Measurements from ENCODE around the gene FRMD4B. TPM values are rescaled to one million over a fixed set of nuclear protein-coding genes. Genes with fewer than 3 reads are reported as not detected.
"Not testable (repeated sequence)": the region's sequence is repeated elsewhere in the genome, so short reads cannot be mapped to it uniquely, and the experiment has no call there.

FRMD4B gene
- total and polyA plus RNA-seq, 4 donors = 16.6 to 96.4 (median 39.0) TPM

DNA sequence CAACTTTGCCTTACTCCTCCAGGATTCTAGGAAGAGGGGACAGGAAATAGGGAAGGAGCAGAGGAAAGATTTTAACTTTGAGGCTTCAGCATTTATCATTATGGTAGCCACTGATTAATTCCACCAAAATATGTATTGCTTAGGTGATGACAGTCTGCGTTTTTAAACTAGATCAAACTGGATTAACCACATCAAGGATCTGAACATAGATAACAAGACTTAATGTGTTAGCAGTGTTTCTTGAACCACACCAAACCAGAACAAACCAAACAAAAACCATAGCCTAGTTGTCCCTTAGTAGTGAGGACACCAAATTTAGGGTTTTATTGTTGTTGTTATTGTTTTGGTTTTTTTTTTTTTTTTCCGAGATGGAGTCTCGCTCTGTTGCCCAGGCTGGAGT, 150.0 kb downstream of the FRMD4B start:
- no peak overlapping the region for H3K27ac ChIP-seq (ENCODE audit: low read depth in 1 of 2, low read length in 1 of 2)

DNA sequence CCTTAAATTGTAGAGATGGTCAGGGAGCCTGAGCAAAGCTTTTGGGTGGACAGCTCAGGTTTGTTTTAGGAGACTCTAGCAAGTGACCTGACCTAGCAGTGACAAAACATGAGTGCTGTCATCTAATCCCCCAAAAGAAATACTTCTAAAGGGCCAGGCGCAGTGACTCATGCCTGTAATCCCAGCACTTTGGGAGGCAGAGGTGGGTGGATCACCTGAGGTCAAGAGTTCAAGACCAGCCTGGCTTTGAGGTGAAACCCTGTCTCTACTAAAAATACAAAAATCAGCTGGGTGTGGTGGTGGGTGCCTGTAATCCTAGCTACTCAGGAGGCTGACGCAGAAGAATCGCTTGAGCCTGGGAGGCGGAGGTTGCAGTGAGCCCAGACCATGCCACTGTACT, 150.7 kb downstream of the FRMD4B start:
- H3K9me3 ChIP-seq (ENCODE audit: control insufficient read depth in 4 of 4, insufficient read depth in 3 of 4, low read length in 3 of 4); H3K4me1 ChIP-seq (ENCODE audit: control insufficient read depth in 5 of 5, insufficient read depth in 5 of 5, low read length in 5 of 5); H3K9ac ChIP-seq (ENCODE audit: insufficient read depth in 1 of 2, low read length in 2 of 2); DNase-seq; H3K27ac ChIP-seq (ENCODE audit: low read depth in 1 of 2, low read length in 1 of 2); H3K27me3 ChIP-seq (ENCODE audit: control insufficient read depth in 3 of 3, insufficient read depth in 3 of 3, low read length in 2 of 3); H3K4me3 ChIP-seq; ATAC-seq (ENCODE audit: insufficient read depth, low FRiP score): not testable (repeated sequence)
- WGBS, 2 donors = 96 to 98% methylated on average over 4 of the region's 4 CpGs
- H3K36me3 ChIP-seq (ENCODE audit: control insufficient read depth in 4 of 4, insufficient read depth in 4 of 4, low read length in 4 of 4) = peaks cover 3 to 15% (median 8%) of the 10 kb centered on the region in 4 donors

More for the DNA sequence above, 150.0 kb downstream of the FRMD4B start:
- TF ChIP-seq, protein P1, sequence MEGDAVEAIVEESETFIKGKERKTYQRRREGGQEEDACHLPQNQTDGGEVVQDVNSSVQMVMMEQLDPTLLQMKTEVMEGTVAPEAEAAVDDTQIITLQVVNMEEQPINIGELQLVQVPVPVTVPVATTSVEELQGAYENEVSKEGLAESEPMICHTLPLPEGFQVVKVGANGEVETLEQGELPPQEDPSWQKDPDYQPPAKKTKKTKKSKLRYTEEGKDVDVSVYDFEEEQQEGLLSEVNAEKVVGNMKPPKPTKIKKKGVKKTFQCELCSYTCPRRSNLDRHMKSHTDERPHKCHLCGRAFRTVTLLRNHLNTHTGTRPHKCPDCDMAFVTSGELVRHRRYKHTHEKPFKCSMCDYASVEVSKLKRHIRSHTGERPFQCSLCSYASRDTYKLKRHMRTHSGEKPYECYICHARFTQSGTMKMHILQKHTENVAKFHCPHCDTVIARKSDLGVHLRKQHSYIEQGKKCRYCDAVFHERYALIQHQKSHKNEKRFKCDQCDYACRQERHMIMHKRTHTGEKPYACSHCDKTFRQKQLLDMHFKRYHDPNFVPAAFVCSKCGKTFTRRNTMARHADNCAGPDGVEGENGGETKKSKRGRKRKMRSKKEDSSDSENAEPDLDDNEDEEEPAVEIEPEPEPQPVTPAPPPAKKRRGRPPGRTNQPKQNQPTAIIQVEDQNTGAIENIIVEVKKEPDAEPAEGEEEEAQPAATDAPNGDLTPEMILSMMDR (IDR thresholded peaks at IDR 0.05; ENCODE audit: control extremely low read depth, extremely low read depth) = no peak
- Histone ChIP-seq H3K27me3 (ENCODE audit: control insufficient read depth in 3 of 3, insufficient read depth in 3 of 3, low read length in 2 of 3) (no peaks in the 10 kb centered on the region), H3K9ac (ENCODE audit: insufficient read depth in 1 of 2, low read length in 2 of 2) (no peak overlapping the region), H3K36me3 (ENCODE audit: control insufficient read depth in 4 of 4, insufficient read depth in 4 of 4, low read length in 4 of 4) (peaks cover 3 to 15% (median 6%) of the 10 kb centered on the region in 4 donors), H3K9me3 (ENCODE audit: control insufficient read depth in 4 of 4, insufficient read depth in 3 of 4, low read length in 3 of 4) (no peaks in the 10 kb centered on the region), H3K4me1 (ENCODE audit: control insufficient read depth in 5 of 5, insufficient read depth in 5 of 5, low read length in 5 of 5) (peaks cover 0 to 7% (median 2%) of the 10 kb centered on the region in 5 donors), H3K4me3 (no peak overlapping the region)
- ATAC-seq (ENCODE audit: insufficient read depth, low FRiP score) = no peak
- DNase-seq = no peak
- WGBS, 2 donors = 74 to 83% methylated on average over 3 of the region's 3 CpGs

DNA sequence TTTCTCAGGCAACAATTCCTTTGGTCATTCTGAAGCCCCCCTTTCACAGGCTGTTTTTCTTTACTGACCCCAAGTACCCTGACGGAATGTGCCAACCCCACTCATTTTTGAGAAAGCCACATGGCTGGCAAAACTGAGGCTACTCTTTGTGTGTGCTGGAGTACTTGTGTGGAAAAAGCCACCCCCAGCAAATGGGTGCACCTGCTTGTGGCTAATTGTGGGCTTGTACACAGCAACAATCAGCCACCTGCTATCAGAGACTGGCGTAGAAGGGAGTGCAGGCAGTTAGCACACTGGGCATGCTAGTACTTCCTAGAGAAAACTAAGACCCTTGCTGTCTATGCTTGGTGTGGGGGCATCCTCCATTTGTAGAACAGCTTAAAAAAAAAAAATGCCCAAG, 153.4 kb downstream of the FRMD4B start:
- DNase-seq = no peak
- no peaks in the 10 kb centered on the region for H3K9me3 ChIP-seq (ENCODE audit: control insufficient read depth in 4 of 4, insufficient read depth in 3 of 4, low read length in 3 of 4)
- ATAC-seq (ENCODE audit: insufficient read depth, low FRiP score) = no peak
- H3K27ac ChIP-seq (ENCODE audit: low read depth in 1 of 2, low read length in 1 of 2) = no peak overlapping the region
- H3K36me3 ChIP-seq (ENCODE audit: control insufficient read depth in 4 of 4, insufficient read depth in 4 of 4, low read length in 4 of 4) = peaks cover 3 to 7% (median 6%) of the 10 kb centered on the region in 4 donors
- TF ChIP-seq, protein P1 (IDR thresholded peaks at IDR 0.05; ENCODE audit: control extremely low read depth, extremely low read depth) = no peak
- 98% methylated on average over 2 of the region's 2 CpGs for WGBS, 2 donors
- no peak overlapping the region for H3K4me3 ChIP-seq
- H3K4me1 ChIP-seq (ENCODE audit: control insufficient read depth in 5 of 5, insufficient read depth in 5 of 5, low read length in 5 of 5) = peaks cover 0 to 7% (median 0%) of the 10 kb centered on the region in 5 donors
- H3K9ac ChIP-seq (ENCODE audit: insufficient read depth in 1 of 2, low read length in 2 of 2) = no peak overlapping the region
- no peaks in the 10 kb centered on the region for H3K27me3 ChIP-seq (ENCODE audit: control insufficient read depth in 3 of 3, insufficient read depth in 3 of 3, low read length in 2 of 3)

DNA sequence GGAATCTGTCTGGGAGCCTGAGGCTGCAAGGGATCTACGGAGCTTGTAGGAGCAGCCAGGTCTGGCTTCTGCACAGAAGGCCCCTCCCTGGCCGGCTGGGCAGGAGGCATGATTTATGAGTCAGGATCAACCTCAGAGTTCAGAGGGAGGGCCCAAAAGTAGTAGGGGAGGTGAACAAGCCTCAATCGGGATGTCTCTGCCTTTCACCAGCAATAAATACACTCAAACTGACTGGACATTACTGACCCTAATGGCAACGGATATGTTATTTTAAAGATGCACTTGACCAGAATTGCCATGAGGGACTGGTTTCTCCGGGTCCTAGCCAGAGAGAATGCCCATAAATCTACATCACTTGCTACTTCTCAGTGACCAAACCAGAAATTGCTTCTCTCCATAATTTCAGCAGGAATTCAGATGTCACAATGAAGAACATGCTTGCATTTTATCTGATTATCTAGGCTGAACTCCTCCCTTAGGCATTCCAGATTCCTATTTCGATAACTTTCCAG, 153.9 kb downstream of the FRMD4B start:
- H3K36me3 ChIP-seq (ENCODE audit: control insufficient read depth in 4 of 4, insufficient read depth in 4 of 4, low read length in 4 of 4) = peaks cover 3 to 8% (median 6%) of the 10 kb centered on the region in 4 donors
- H3K9me3 ChIP-seq (ENCODE audit: control insufficient read depth in 4 of 4, insufficient read depth in 3 of 4, low read length in 3 of 4) = no peaks in the 10 kb centered on the region
- ATAC-seq (ENCODE audit: insufficient read depth, low FRiP score) (no peak), DNase-seq (no peak)
- H3K27ac ChIP-seq (ENCODE audit: low read depth in 1 of 2, low read length in 1 of 2) = no peak overlapping the region
- peaks cover 0 to 5% (median 0%) of the 10 kb centered on the region in 5 donors for H3K4me1 ChIP-seq (ENCODE audit: control insufficient read depth in 5 of 5, insufficient read depth in 5 of 5, low read length in 5 of 5)
- TF ChIP-seq, protein P1 (IDR thresholded peaks at IDR 0.05; ENCODE audit: control extremely low read depth, extremely low read depth) = no peak
- no peaks in the 10 kb centered on the region for H3K27me3 ChIP-seq (ENCODE audit: control insufficient read depth in 3 of 3, insufficient read depth in 3 of 3, low read length in 2 of 3)
- WGBS, 2 donors = 67 to 82% methylated on average over 6 of the region's 6 CpGs
- H3K9ac ChIP-seq (ENCODE audit: insufficient read depth in 1 of 2, low read length in 2 of 2) = no peak overlapping the region
- H3K4me3 ChIP-seq = no peak overlapping the region
